HG03469 (cell line): Measurements from ENCODE around the gene SAMD8.

Experiments
- ATAC-seq: cut with Tn5 transposase; IDR thresholded peaks from one replicate; pipeline ENCODE4 v1.9.1; 2021; ENCODE audit warnings: mild to moderate bottlenecking, moderate library complexity, moderate number of reproducible peaks; ENCODE audit not compliant: unreplicated experiment

SAMD8 gene

GRCh38 chr10:75084834-75085384 lies 26.5 kb upstream of the SAMD8 start:
- ATAC-seq, result no peak

GRCh38 chr10:75086278-75086934 lies 25.1 kb upstream of the SAMD8 start:
- no peak for ATAC-seq

GRCh38 chr10:75088640-75089039 lies 22.8 kb upstream of the SAMD8 start:
- ATAC-seq, result no peak

DNA sequence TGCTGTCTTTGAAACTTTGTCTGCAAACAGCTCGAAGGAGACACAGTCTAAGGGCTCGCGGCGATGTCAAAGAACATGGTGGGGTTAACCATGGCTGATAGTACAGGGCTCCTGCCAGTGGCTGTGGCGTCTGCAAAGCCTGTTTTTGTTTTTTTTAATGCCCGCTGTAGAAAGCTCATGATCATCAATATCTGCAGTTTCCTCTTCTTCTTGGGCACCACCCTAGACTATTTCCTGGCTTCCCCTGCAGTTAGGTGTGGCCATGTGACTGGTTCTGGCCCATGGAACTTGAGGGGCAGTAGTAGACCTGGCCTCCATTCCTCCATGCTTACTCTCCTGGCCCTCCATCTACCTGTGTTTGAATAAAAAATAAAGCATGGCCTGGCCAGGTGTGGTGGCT lies 21.8 kb upstream of the SAMD8 start:
- no peak for ATAC-seq

GRCh38 chr10:75091146-75091545 lies 20.3 kb upstream of the SAMD8 start:
- no peak for ATAC-seq

- ATAC-seq, result no peak
Measured at GRCh38 chr10:75094465-75094864, 17.0 kb upstream of the SAMD8 start.

GRCh38 chr10:75095631-75096030 lies 15.8 kb upstream of the SAMD8 start:
- ATAC-seq, result no peak

GRCh38 chr10:75096749-75097148 lies 14.7 kb upstream of the SAMD8 start:
- no peak for ATAC-seq

- no peak for ATAC-seq
Measured at GRCh38 chr10:75097666-75098285, 13.7 kb upstream of the SAMD8 start.

DNA sequence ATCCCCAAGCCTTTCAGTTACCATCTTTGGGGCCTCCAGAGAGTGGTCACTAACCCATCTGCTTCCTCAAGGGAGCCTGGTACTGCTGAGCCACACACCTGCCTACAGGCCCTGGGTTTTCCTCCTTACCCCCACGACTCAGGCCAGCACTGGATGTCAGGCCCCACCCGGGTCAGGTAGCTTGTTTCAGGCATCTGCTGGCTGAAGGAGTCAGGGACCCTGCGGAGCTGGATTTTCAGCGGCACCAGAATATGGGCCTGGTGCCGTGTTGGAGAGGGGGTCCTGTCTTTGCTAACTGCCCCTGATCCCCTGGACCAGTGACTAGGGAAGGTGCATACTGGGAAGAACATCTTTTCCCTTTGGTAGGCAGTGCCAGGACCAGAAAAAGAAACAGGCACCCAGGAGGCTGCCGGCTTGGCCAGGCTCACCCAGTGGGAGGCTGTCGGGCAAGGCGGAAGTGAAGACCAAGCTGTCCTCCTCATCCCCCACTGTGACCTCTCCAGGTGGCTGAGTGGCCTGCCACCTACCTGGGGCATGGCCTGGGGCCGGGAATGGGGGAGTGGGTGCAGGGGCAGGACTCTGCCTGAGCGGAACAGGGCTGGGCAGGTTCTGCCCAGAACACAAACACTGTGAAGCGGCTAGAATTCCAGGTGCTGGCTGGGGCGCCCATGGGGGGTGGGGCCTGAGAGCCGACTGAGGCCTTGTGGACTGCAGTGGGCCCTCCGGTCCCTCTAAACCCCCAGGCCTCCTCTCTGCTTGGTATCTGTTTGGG lies 12.4 kb upstream of the SAMD8 start:
- ATAC-seq, result no peak

DNA sequence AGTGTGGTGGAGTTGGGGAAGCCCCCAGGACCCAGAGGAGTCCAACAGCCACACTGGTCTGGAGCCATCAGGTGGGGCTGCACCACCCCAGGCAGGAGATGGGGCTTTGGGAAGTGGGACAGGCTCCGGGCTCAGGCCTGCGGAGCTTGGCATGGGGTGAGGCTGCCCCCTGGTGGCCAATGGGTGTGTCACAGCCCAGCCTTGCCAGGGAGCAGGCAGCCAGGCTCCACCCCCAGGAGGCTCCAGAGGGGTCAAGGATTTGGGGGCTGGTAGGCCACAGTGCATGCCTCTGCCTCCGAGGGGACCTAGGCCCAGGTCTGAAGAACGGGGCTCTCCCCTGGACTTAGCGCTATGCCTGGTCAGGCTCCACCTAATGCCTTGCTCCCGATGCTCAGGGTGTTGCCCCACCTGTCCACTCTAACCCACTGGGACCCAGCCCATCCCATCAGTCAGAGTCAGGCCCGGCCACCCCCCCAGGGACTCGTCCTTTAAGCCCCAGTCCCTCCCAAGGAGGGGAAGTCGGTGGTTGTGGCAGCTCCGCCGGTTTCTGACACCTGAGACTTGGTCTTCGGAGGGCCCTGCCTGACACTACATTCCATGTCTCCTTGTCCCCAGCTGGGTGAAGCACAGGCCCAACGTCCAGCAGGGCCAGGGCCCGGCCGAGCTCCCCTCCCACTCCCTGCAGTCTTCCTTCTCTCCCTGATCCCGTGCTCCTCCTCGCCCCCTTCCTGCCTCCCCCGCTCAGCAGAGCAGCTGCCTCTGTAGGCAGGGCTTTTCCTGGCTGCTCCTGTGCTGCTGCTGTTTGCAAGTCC lies 11.3 kb upstream of the SAMD8 start:
- ATAC-seq, result peak; percentile 62

DNA sequence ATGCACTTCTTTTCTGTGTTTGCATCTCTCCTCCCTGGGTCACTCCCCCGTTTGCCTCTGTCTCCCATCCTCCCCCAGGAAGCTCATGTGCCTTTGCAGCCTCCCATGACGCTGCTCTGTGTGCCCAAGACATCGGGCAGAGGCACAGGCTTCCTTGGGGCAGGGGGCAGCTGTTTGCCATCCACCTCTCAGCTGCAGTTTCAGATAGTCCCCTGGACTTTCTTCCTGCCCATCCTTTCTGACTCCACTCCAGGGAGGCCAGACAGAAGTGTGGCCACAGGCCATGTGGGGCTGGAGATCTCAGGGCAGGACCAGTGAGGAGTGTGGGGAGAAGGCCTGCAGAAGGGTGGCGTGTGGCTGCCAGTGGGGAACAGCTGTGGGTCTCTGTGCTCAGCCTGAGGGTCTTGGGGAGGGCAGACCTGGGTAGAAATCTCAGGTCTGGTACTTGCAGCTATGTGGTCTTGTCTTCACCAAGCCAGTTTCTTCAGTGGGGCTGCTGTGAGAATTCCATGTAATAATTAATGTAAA lies 10.6 kb upstream of the SAMD8 start:
- ATAC-seq, result no peak

GRCh38 chr10:75101416-75102251 lies 9.8 kb upstream of the SAMD8 start:
- no peak for ATAC-seq

- no peak for ATAC-seq
Measured at GRCh38 chr10:75102830-75103673, 8.4 kb upstream of the SAMD8 start.

DNA sequence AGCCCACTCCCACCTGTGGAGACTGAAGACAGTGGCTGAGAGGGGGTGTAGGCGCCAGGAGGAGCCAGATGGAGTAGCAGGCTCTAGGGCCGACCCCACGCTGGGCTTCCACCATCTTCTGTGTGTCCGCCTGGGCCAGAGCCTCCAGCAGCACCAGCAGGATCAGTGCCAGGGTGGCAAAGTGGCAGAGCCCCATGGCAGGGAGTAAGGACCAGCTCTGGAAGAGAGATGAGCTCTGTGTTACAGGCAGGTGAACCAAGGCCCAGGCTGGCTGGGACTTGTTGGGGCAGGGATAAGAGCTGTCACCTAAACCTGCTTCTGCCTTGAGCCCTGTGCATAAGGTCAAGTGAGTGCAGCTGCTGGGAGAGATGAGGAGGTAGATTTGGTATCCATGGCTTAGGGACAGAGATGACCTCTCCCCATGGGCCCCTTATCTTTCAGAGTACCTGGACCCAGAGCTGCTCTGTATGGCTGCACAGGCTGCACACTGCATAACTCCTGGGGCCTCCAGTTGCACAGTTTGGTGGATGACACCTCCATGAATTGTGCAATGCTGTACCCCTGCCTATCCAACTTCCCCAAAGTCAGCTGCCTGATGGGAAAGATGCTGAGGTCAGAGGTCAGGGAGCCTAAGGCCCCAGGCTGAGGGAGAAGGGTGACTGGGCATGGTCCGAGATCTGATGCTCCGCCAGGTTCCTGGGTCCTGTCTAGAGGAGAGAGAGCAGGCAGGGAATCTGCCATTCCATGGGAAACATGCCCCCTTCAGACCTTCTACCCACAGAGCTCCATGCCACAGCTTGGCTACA lies 7.4 kb upstream of the SAMD8 start:
- no peak for ATAC-seq

- no peak for ATAC-seq
Measured at GRCh38 chr10:75104842-75105241, 6.6 kb upstream of the SAMD8 start.

- no peak for ATAC-seq
Measured at GRCh38 chr10:75105576-75106197, 5.8 kb upstream of the SAMD8 start.

- no peak for ATAC-seq
Measured at GRCh38 chr10:75106242-75106641, 5.2 kb upstream of the SAMD8 start.
